ENCODE results near the gene AQP12A.
"Not testable (repeated sequence)": the region's sequence is repeated elsewhere in the genome, so short reads cannot be mapped to it uniquely, and the experiment has no call there.

The AQP12A gene

GRCh38 chr2:240688553-240688919 lies 3.1 kb upstream of the AQP12A start:
- DNase-seq (ENCODE audit: low read depth), result no peak
- no peak overlapping the region for H3K4me3 ChIP-seq (ENCODE audit: control insufficient read depth, low read depth, low read length)

GRCh38 chr2:240689975-240690374 lies 1.7 kb upstream of the AQP12A start:
- no peak for TF ChIP-seq CTCF (conservative IDR thresholded peaks at IDR 0.05; ENCODE audit: control insufficient read depth, insufficient read depth, low read depth, low read length)
- no peak for DNase-seq (ENCODE audit: low read depth)
- H3K4me3 ChIP-seq (ENCODE audit: control insufficient read depth, low read depth, low read length), result no peak overlapping the region

More at GRCh38 chr2:240688553-240688919, 3.1 kb upstream of the AQP12A start:
- TF ChIP-seq CTCF (conservative IDR thresholded peaks at IDR 0.05; ENCODE audit: control insufficient read depth, insufficient read depth, low read depth, low read length), result no peak

GRCh38 chr2:240690421-240691074 lies 1.1 kb upstream of the AQP12A start:
- DNase-seq (ENCODE audit: low read depth); H3K4me3 ChIP-seq (ENCODE audit: control insufficient read depth, low read depth, low read length): not testable (repeated sequence)

GRCh38 chr2:240691075-240691427 lies 615 bp upstream of the AQP12A start:
- not testable (repeated sequence) for H3K4me3 ChIP-seq (ENCODE audit: control insufficient read depth, low read depth, low read length); DNase-seq (ENCODE audit: low read depth)

GRCh38 chr2:240692583-240693561 lies 1.2 kb downstream of the AQP12A start:
- H3K4me3 ChIP-seq (ENCODE audit: control insufficient read depth, low read depth, low read length); DNase-seq (ENCODE audit: low read depth): not testable (repeated sequence)

- not testable (repeated sequence) for DNase-seq (ENCODE audit: low read depth); H3K4me3 ChIP-seq (ENCODE audit: control insufficient read depth, low read depth, low read length)
Measured at GRCh38 chr2:240694304-240694703, 2.6 kb downstream of the AQP12A start.

- not testable (repeated sequence) for DNase-seq (ENCODE audit: low read depth); H3K4me3 ChIP-seq (ENCODE audit: control insufficient read depth, low read depth, low read length)
Measured at GRCh38 chr2:240695593-240695992, 3.9 kb downstream of the AQP12A start.

- H3K4me3 ChIP-seq (ENCODE audit: control insufficient read depth, low read depth, low read length); DNase-seq (ENCODE audit: low read depth): not testable (repeated sequence)
Measured at GRCh38 chr2:240696469-240696868, 4.8 kb downstream of the AQP12A start.

GRCh38 chr2:240698852-240699561 lies 7.3 kb downstream of the AQP12A start:
- DNase-seq (ENCODE audit: low read depth); H3K4me3 ChIP-seq (ENCODE audit: control insufficient read depth, low read depth, low read length): not testable (repeated sequence)

GRCh38 chr2:240699835-240700234 lies 8.2 kb downstream of the AQP12A start:
- DNase-seq (ENCODE audit: low read depth); H3K4me3 ChIP-seq (ENCODE audit: control insufficient read depth, low read depth, low read length): not testable (repeated sequence)

- not testable (repeated sequence) for H3K4me3 ChIP-seq (ENCODE audit: control insufficient read depth, low read depth, low read length); DNase-seq (ENCODE audit: low read depth)
Measured at GRCh38 chr2:240700616-240701015, 8.9 kb downstream of the AQP12A start.

All from fibroblast of mammary gland (primary cell).